Left ventricle myocardium inferior (tissue), 1 donor: ENCODE data around the gene KCNG2. TPM values are rescaled to one million over a fixed set of nuclear protein-coding genes. Genes with fewer than 3 reads are reported as not detected.

Source experiments
- DNase-seq: peaks from one replicate; pipeline ENCODE4 v3.0.0-alpha.2; 2020
- H3K27ac ChIP-seq: fragments of 200-600 bp; replicated peaks from 2 replicates; pipeline ENCODE4 v1.8.0; 2021
- H3K27me3 ChIP-seq: fragments of 200-600 bp; 2 replicates; pipeline ENCODE4 v1.8.0; 2021; ENCODE audit warnings: low read depth
- H3K36me3 ChIP-seq: fragments of 200-600 bp; 2 replicates; pipeline ENCODE4 v1.8.0; 2021
- H3K4me1 ChIP-seq: fragments of 200-600 bp; 2 replicates; pipeline ENCODE4 v1.8.0; 2021
- H3K4me3 ChIP-seq: fragments of 200-600 bp; 2 replicates; pipeline ENCODE4 v1.8.0; 2021; ENCODE audit warnings: mild to moderate bottlenecking, moderate library complexity
- H3K9me3 ChIP-seq: fragments of 200-600 bp; replicated peaks from 2 replicates; pipeline ENCODE4 v1.8.0; 2021
- intact Hi-C: fragments of 100-400 bp; cut with micrococcal nuclease; formaldehyde crosslinking; loops from one replicate; pipeline ENCODE4 v1.11.0; 2022
- total RNA-seq: library from RNA; stranded (reverse); fragmentation: NEBNext Ultra II Directional; extraction: Animal tissue kit (Norgen Biotek cat#: 25700); gene quantifications from one replicate; pipeline ENCODE4 v1.2.1, GENCODE V29; 2021
- TF ChIP-seq, protein P1 (sequence below): fragments of 200-600 bp; IDR thresholded peaks from 2 replicates; pipeline ENCODE4 v1.8.0; 2021; ENCODE audit warnings: antibody characterized with exemption, mild to moderate bottlenecking, borderline replicate concordance
- donor health status: DM: no; HTN: yes; CAD: no; lungs with severe emphysema.

Gene KCNG2
- total RNA-seq, 1 donor from 2014 or later = not detected

DNA sequence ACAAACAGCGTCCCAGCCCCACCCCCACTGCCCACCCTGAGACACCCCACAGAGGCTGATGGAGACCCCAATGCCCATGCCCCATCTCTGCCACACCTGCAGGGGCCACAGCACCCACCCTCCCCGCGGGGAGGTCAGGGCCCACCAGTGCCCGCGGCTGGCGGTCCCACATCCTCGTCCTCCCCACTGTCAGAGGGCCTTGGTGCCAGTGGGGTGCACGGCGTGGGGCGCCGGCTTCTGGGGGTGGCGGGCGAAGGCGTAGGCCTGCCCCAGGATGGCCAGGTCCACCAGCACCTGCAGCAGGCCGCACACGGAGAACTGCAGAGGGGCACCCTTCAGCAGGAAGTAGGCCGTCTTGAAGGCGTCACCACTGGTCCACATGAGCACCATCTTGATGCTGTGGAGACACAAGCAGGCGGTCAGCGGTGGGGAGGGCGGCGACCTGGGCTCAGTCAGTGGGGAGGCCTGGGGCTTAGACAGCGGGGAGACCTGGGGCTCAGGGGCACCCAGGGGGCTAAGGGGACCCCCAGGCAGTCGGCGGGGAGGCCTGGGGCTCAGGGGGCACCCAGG, 106.1 kb downstream of the KCNG2 start:
- H3K9me3 ChIP-seq = peaks cover 13% of the 10 kb centered on the region
- H3K4me1 ChIP-seq = no peaks in the 10 kb centered on the region
- no peak overlapping the region for H3K27ac ChIP-seq
- H3K36me3 ChIP-seq = peaks cover 34% of the 10 kb centered on the region
- intact Hi-C loops = no loop called here
- TF ChIP-seq, protein P1, sequence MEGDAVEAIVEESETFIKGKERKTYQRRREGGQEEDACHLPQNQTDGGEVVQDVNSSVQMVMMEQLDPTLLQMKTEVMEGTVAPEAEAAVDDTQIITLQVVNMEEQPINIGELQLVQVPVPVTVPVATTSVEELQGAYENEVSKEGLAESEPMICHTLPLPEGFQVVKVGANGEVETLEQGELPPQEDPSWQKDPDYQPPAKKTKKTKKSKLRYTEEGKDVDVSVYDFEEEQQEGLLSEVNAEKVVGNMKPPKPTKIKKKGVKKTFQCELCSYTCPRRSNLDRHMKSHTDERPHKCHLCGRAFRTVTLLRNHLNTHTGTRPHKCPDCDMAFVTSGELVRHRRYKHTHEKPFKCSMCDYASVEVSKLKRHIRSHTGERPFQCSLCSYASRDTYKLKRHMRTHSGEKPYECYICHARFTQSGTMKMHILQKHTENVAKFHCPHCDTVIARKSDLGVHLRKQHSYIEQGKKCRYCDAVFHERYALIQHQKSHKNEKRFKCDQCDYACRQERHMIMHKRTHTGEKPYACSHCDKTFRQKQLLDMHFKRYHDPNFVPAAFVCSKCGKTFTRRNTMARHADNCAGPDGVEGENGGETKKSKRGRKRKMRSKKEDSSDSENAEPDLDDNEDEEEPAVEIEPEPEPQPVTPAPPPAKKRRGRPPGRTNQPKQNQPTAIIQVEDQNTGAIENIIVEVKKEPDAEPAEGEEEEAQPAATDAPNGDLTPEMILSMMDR = no peak
- H3K27me3 ChIP-seq = no peaks in the 10 kb centered on the region
- no peak overlapping the region for H3K4me3 ChIP-seq
- no peak for DNase-seq

DNA sequence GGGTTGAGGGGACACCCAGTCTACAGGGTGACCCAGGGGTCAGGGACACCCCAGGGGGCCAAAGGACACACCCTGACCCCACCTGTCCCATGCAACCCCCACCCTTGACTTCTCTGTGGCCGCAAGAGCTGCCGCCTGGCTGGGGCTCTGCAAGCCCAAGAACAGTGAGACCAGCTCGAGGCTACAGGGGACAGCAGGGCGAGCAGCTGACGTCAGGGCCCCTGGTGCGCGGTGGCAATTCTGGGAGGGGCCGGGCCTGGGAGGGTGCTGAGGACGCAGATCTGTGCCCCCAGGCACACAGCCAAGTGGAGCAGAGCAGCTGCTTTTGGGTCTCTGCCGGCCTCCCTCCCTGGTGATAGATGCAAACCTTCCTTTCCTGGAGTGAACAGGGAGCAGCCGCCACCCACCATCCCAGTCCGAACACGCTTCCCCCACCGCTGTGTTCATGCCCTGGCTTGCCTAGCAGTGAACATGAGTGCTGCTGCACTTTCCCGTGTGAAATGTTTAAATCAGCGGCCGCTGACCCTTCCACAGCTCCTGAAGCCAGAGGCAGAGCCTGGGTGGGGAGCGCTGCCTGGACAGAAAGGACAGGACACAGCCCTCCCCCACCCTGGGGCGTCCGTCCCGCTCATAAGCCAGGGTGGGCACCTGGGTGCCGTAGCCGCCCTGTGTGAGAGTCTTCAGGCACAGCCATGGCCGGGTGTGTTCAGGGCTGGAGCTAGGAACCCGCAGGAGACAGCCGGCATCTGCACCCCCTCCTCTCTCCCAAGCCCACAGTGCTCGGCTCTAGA, 106.8 kb downstream of the KCNG2 start:
- no peak overlapping the region for H3K4me3 ChIP-seq
- no peaks in the 10 kb centered on the region for H3K27me3 ChIP-seq
- TF ChIP-seq, protein P1 = no peak
- intact Hi-C loops = no loop called here
- H3K27ac ChIP-seq = no peak overlapping the region
- no peak for DNase-seq
- H3K36me3 ChIP-seq = peaks cover 35% of the 10 kb centered on the region
- no peaks in the 10 kb centered on the region for H3K4me1 ChIP-seq
- peaks cover 6% of the 10 kb centered on the region for H3K9me3 ChIP-seq

DNA sequence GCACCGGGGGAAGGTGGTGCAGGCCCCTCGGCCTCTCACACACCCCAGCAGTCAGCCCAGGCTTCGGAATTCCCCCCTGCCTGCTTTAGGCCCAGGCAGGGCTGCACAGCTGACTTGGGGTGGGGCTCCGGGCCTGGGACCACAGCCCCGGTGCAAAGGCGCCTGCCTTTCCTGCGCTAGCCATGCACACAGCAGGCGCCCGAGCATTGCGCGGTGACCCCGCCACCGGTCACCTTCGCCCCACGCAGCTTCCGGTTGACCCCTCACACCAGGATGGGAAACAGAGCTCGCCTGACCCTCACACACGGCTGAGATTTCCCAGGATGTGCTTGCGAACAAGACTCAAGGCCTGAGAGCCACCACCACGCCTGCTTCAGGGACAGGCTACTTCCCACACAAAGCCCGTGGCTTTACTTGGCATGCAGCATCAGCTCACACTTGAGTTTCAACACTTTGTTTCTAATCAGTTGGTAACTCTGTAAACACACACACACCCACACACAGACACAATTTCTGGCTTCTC, 107.7 kb downstream of the KCNG2 start:
- intact Hi-C loops = no loop called here
- Histone ChIP-seq H3K27ac (no peak overlapping the region), H3K9me3 (no peaks in the 10 kb centered on the region), H3K36me3 (peaks cover 35% of the 10 kb centered on the region), H3K4me1 (no peaks in the 10 kb centered on the region), H3K27me3 (no peaks in the 10 kb centered on the region), H3K4me3 (no peak overlapping the region)
- TF ChIP-seq, protein P1 = no peak
- DNase-seq = no peak

DNA sequence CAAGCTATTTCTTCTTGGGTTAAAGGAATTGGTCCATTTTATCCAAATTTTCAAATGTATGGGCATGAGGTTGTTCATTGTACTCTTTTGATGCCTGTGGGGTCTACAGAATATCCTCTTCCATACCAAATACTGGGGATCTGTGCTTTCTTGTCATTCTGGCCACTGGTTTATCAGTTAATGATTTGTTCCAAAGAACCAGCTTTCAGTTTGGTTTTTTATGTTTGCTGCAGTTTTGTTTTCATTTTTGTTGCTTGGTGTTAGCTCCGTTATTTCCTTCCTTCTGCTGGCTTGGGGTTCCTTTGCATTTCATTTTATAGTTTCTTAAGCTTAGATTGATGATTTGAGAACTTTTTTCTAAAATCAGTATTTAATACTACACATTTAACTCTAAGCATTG, 108.3 kb downstream of the KCNG2 start:
- Histone ChIP-seq H3K27me3 (no peaks in the 10 kb centered on the region), H3K9me3 (no peaks in the 10 kb centered on the region), H3K36me3 (peaks cover 35% of the 10 kb centered on the region), H3K4me3 (no peak overlapping the region), H3K4me1 (no peaks in the 10 kb centered on the region), H3K27ac (no peak overlapping the region)
- no peak for DNase-seq
- intact Hi-C loops = no loop called here
- TF ChIP-seq, protein P1 = no peak

DNA sequence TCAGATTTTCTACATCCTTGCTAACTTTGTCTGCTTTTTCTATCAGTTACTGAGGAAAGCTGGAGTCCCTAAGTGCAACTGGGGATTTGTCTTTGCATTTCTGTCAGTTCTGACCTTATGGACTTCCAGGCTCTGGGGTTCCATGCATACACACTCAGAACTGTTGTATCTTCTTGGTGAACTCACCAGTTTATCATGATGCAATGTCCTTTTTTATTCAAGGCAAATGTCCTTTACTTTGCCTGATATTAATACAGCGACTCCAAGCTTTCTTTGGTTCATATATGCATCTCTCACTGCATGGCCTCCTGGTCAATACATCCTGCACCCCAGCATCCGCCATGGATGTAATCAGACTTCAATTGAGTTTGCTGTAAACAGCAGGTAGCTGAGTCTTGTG, 109.0 kb downstream of the KCNG2 start:
- TF ChIP-seq, protein P1 = no peak
- Histone ChIP-seq H3K27ac (no peak overlapping the region), H3K9me3 (no peaks in the 10 kb centered on the region), H3K4me3 (no peak overlapping the region), H3K27me3 (no peaks in the 10 kb centered on the region), H3K36me3 (peaks cover 35% of the 10 kb centered on the region), H3K4me1 (no peaks in the 10 kb centered on the region)
- DNase-seq = no peak
- intact Hi-C loops = no loop called here
